Activated naive CD8-positive, alpha-beta T cell (primary cell): ENCODE measurements around the gene FERMT2.
A peak's percentile ranks its signal among the peaks of the same experiment; 100 is the strongest.
"Not testable (repeated sequence)": the region's sequence is repeated elsewhere in the genome, so short reads cannot be mapped to it uniquely, and the experiment has no call there.

Source experiments
- H3K27ac Mint-ChIP-seq: one replicate; pipeline ENCODE4 v1.8.0; 2021; ENCODE audit warnings: mixed read lengths
- H3K27me3 Mint-ChIP-seq: one replicate; pipeline ENCODE4 v1.8.0; 2021; ENCODE audit warnings: mixed read lengths
- H3K36me3 Mint-ChIP-seq: one replicate; pipeline ENCODE4 v1.8.0; 2021; ENCODE audit warnings: mixed read lengths
- H3K4me1 Mint-ChIP-seq: one replicate; pipeline ENCODE4 v1.8.0; 2021; ENCODE audit warnings: low read depth, mixed read lengths
- H3K4me3 Mint-ChIP-seq: one replicate; pipeline ENCODE4 v1.8.0; 2021; ENCODE audit warnings: mild to moderate bottlenecking, mixed read lengths
- H3K9me3 Mint-ChIP-seq: one replicate; pipeline ENCODE4 v1.8.0; 2021; ENCODE audit warnings: low read depth, mixed read lengths

Gene FERMT2

GRCh38 chr14:52923902-52924575, 26.8 kb downstream of the FERMT2 start:
- H3K4me1 Mint-ChIP-seq, result peaks cover 6% of the 10 kb centered on the region
- peaks cover 3% of the 10 kb centered on the region for H3K36me3 Mint-ChIP-seq
- H3K27me3 Mint-ChIP-seq, result peaks cover 2% of the 10 kb centered on the region
- H3K9me3 Mint-ChIP-seq, result no peaks in the 10 kb centered on the region
- no peak overlapping the region for H3K4me3 Mint-ChIP-seq
- no peak overlapping the region for H3K27ac Mint-ChIP-seq

- Mint-ChIP-seq H3K4me1 (peaks cover 19% of the 10 kb centered on the region), H3K9me3 (no peaks in the 10 kb centered on the region), H3K36me3 (peaks cover 3% of the 10 kb centered on the region), H3K27me3 (peaks cover 2% of the 10 kb centered on the region), H3K4me3 (no peak overlapping the region), H3K27ac (no peak overlapping the region)
Measured at GRCh38 chr14:52922656-52923055, 28.2 kb downstream of the FERMT2 start.

GRCh38 chr14:52922059-52922458, 28.8 kb downstream of the FERMT2 start:
- H3K27ac Mint-ChIP-seq, result no peak overlapping the region
- peaks cover 24% of the 10 kb centered on the region for H3K4me1 Mint-ChIP-seq
- no peak overlapping the region for H3K4me3 Mint-ChIP-seq
- peaks cover 3% of the 10 kb centered on the region for H3K36me3 Mint-ChIP-seq
- H3K27me3 Mint-ChIP-seq, result peaks cover 2% of the 10 kb centered on the region
- H3K9me3 Mint-ChIP-seq, result no peaks in the 10 kb centered on the region

- H3K27ac Mint-ChIP-seq, H3K36me3 Mint-ChIP-seq, H3K4me3 Mint-ChIP-seq, H3K27me3 Mint-ChIP-seq, H3K9me3 Mint-ChIP-seq: not testable (repeated sequence)
- H3K4me1 Mint-ChIP-seq, result peaks cover 27% of the 10 kb centered on the region
Measured at GRCh38 chr14:52920411-52920810, 30.4 kb downstream of the FERMT2 start.

GRCh38 chr14:52919971-52920370, 30.9 kb downstream of the FERMT2 start:
- H3K9me3 Mint-ChIP-seq, result no peaks in the 10 kb centered on the region
- peaks cover 27% of the 10 kb centered on the region for H3K4me1 Mint-ChIP-seq
- no peaks in the 10 kb centered on the region for H3K36me3 Mint-ChIP-seq
- H3K27ac Mint-ChIP-seq, result peak overlapping the region; percentile 23
- H3K27me3 Mint-ChIP-seq, result no peaks in the 10 kb centered on the region
- no peak overlapping the region for H3K4me3 Mint-ChIP-seq

GRCh38 chr14:52918486-52918885, 32.4 kb downstream of the FERMT2 start:
- H3K9me3 Mint-ChIP-seq, result no peaks in the 10 kb centered on the region
- no peak overlapping the region for H3K4me3 Mint-ChIP-seq
- H3K27ac Mint-ChIP-seq, result peak overlapping the region; percentile 86
- no peaks in the 10 kb centered on the region for H3K36me3 Mint-ChIP-seq
- H3K4me1 Mint-ChIP-seq, result peaks cover 27% of the 10 kb centered on the region
- no peaks in the 10 kb centered on the region for H3K27me3 Mint-ChIP-seq

GRCh38 chr14:52917735-52918134, 33.1 kb downstream of the FERMT2 start:
- Mint-ChIP-seq H3K27me3 (no peaks in the 10 kb centered on the region), H3K4me3 (no peak overlapping the region), H3K27ac (peak overlapping the region; percentile 70), H3K4me1 (peaks cover 27% of the 10 kb centered on the region), H3K9me3 (no peaks in the 10 kb centered on the region), H3K36me3 (no peaks in the 10 kb centered on the region)

- Mint-ChIP-seq H3K4me3 (no peak overlapping the region), H3K27ac (no peak overlapping the region), H3K27me3 (no peaks in the 10 kb centered on the region), H3K4me1 (peaks cover 23% of the 10 kb centered on the region), H3K9me3 (no peaks in the 10 kb centered on the region), H3K36me3 (no peaks in the 10 kb centered on the region)
Measured at GRCh38 chr14:52914295-52914694, 36.6 kb downstream of the FERMT2 start.

- Mint-ChIP-seq H3K4me1 (peaks cover 13% of the 10 kb centered on the region), H3K36me3 (no peaks in the 10 kb centered on the region), H3K4me3 (no peak overlapping the region), H3K27ac (no peak overlapping the region), H3K27me3 (no peaks in the 10 kb centered on the region), H3K9me3 (no peaks in the 10 kb centered on the region)
Measured at GRCh38 chr14:52913271-52913670, 37.6 kb downstream of the FERMT2 start.

- Mint-ChIP-seq H3K27me3 (no peaks in the 10 kb centered on the region), H3K36me3 (no peaks in the 10 kb centered on the region), H3K27ac (no peak overlapping the region), H3K4me1 (peaks cover 2% of the 10 kb centered on the region), H3K9me3 (no peaks in the 10 kb centered on the region), H3K4me3 (no peak overlapping the region)
Measured at GRCh38 chr14:52911904-52912303, 38.9 kb downstream of the FERMT2 start.

- Mint-ChIP-seq H3K4me3 (no peak overlapping the region), H3K27ac (no peak overlapping the region), H3K36me3 (no peaks in the 10 kb centered on the region), H3K9me3 (no peaks in the 10 kb centered on the region), H3K27me3 (no peaks in the 10 kb centered on the region), H3K4me1 (no peaks in the 10 kb centered on the region)
Measured at GRCh38 chr14:52910572-52910971, 40.3 kb downstream of the FERMT2 start.

GRCh38 chr14:52907949-52908348, 42.9 kb downstream of the FERMT2 start:
- Mint-ChIP-seq H3K9me3 (no peaks in the 10 kb centered on the region), H3K4me1 (no peaks in the 10 kb centered on the region), H3K27me3 (peaks cover under 1% of the 10 kb centered on the region), H3K27ac (no peak overlapping the region), H3K36me3 (no peaks in the 10 kb centered on the region), H3K4me3 (no peak overlapping the region)

- Mint-ChIP-seq H3K27me3 (peaks cover 2% of the 10 kb centered on the region), H3K27ac (no peak overlapping the region), H3K4me1 (no peaks in the 10 kb centered on the region), H3K9me3 (no peaks in the 10 kb centered on the region), H3K4me3 (no peak overlapping the region), H3K36me3 (no peaks in the 10 kb centered on the region)
Measured at GRCh38 chr14:52906141-52906601, 44.7 kb downstream of the FERMT2 start.

- no peaks in the 10 kb centered on the region for H3K4me1 Mint-ChIP-seq
Measured at GRCh38 chr14:52902971-52903619, 47.8 kb downstream of the FERMT2 start.

GRCh38 chr14:52901357-52901980, 49.4 kb downstream of the FERMT2 start:
- H3K36me3 Mint-ChIP-seq, result no peaks in the 10 kb centered on the region
- H3K9me3 Mint-ChIP-seq, result no peaks in the 10 kb centered on the region
- H3K4me3 Mint-ChIP-seq, result no peak overlapping the region
- H3K4me1 Mint-ChIP-seq, result no peaks in the 10 kb centered on the region
- peaks cover 2% of the 10 kb centered on the region for H3K27me3 Mint-ChIP-seq
- no peak overlapping the region for H3K27ac Mint-ChIP-seq

More at GRCh38 chr14:52902971-52903619, 47.8 kb downstream of the FERMT2 start:
- Mint-ChIP-seq H3K27me3 (peaks cover 2% of the 10 kb centered on the region), H3K27ac (no peak overlapping the region), H3K36me3 (no peaks in the 10 kb centered on the region), H3K4me3 (no peak overlapping the region), H3K9me3 (no peaks in the 10 kb centered on the region)
